ENCODE results near the gene SCG3.

DNA sequence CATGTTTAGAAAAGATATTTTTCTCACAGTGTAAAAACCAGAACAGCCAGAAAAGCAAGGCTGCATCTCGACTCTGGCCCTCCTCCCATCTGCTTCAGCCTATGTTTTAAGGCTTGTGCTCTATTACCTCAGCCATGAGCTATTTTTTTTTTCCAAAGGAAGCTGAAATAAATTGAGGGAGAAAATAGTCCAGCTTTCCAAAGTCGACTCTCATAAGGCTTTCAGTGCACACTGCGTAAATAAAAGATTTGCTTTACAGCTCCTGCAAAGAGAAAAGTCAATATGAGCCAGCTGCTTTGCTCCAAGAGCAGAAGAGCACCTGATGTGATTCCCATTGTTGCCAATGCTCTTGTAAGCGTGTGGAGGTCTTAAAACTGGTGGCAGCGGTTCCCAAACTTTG, 26.7 kb downstream of the SCG3 start:
- no peak for TF ChIP-seq ELK1 (IDR thresholded peaks at IDR 0.05; ENCODE audit: borderline replicate concordance, low read depth, low read length)
- TF ChIP-seq, protein P1, sequence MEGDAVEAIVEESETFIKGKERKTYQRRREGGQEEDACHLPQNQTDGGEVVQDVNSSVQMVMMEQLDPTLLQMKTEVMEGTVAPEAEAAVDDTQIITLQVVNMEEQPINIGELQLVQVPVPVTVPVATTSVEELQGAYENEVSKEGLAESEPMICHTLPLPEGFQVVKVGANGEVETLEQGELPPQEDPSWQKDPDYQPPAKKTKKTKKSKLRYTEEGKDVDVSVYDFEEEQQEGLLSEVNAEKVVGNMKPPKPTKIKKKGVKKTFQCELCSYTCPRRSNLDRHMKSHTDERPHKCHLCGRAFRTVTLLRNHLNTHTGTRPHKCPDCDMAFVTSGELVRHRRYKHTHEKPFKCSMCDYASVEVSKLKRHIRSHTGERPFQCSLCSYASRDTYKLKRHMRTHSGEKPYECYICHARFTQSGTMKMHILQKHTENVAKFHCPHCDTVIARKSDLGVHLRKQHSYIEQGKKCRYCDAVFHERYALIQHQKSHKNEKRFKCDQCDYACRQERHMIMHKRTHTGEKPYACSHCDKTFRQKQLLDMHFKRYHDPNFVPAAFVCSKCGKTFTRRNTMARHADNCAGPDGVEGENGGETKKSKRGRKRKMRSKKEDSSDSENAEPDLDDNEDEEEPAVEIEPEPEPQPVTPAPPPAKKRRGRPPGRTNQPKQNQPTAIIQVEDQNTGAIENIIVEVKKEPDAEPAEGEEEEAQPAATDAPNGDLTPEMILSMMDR (conservative IDR thresholded peaks at IDR 0.05; ENCODE audit: low read depth, low read length): no peak
- TF ChIP-seq CEBPB (IDR thresholded peaks at IDR 0.05; ENCODE audit: low read depth, low read length): no peak
- no peak for TF ChIP-seq RFX5 (IDR thresholded peaks at IDR 0.05; ENCODE audit: low read depth, low read length)
- TF ChIP-seq RCOR1 (IDR thresholded peaks at IDR 0.05; ENCODE audit: insufficient replicate concordance, low read length): no peak
- no peak for TF ChIP-seq USF2 (IDR thresholded peaks at IDR 0.05; ENCODE audit: low read depth, low read length)
- no peak for TF ChIP-seq POLR2A (IDR thresholded peaks at IDR 0.05; ENCODE audit: low read depth, low read length)
- no peak for TF ChIP-seq MAZ (IDR thresholded peaks at IDR 0.05; ENCODE audit: borderline replicate concordance, low read depth, low read length)
